Measurements from ENCODE around the gene OSBPL10. TPM values are rescaled to one million over a fixed set of nuclear protein-coding genes. Genes with fewer than 3 reads are reported as not detected.

OSBPL10 gene
- polyA plus RNA-seq, 3 donors = 1.0 to 4.3 (median 3.8) TPM

GRCh38 chr3:31723701-31724100 is 257.4 kb downstream of the OSBPL10 start:
- WGBS, 3 donors = 81 to 87% (median 82%) methylated on average over 5 of the region's 5 CpGs
- no peak overlapping the region for H3K27ac ChIP-seq (ENCODE audit: low read depth, low read length)

- H3K27ac ChIP-seq (ENCODE audit: low read depth, low read length) = no peak overlapping the region
These were observed 259.4 kb downstream of the OSBPL10 start for GRCh38 chr3:31721676-31722075.

GRCh38 chr3:31714495-31715280 is 266.4 kb downstream of the OSBPL10 start:
- WGBS, 3 donors = 68 to 90% (median 79%) methylated on average over 11 of the region's 11 CpGs
- no peak overlapping the region for H3K27ac ChIP-seq (ENCODE audit: low read depth, low read length)

More at GRCh38 chr3:31721676-31722075, 259.4 kb downstream of the OSBPL10 start:
- 57 to 88% (median 80%) methylated on average over 3 of the region's 3 CpGs for WGBS, 3 donors

GRCh38 chr3:31713816-31714215 is 267.2 kb downstream of the OSBPL10 start:
- H3K27ac ChIP-seq (ENCODE audit: low read depth, low read length) = no peak overlapping the region
- 51 to 80% (median 72%) methylated on average over 5 of the region's 5 CpGs for WGBS, 3 donors

GRCh38 chr3:31710123-31710803 is 270.8 kb downstream of the OSBPL10 start:
- 88 to 96% (median 92%) methylated on average over 6 of the region's 6 CpGs for WGBS, 3 donors
- H3K27ac ChIP-seq (ENCODE audit: low read depth, low read length) = no peak overlapping the region

GRCh38 chr3:31709526-31709925 is 271.5 kb downstream of the OSBPL10 start:
- H3K27ac ChIP-seq (ENCODE audit: low read depth, low read length) = no peak overlapping the region
- 90 to 94% (median 91%) methylated on average over 4 of the region's 4 CpGs for WGBS, 3 donors

GRCh38 chr3:31709005-31709404 is 272.1 kb downstream of the OSBPL10 start:
- 79 to 82% (median 81%) methylated on average over 9 of the region's 9 CpGs for WGBS, 3 donors
- no peak overlapping the region for H3K27ac ChIP-seq (ENCODE audit: low read depth, low read length)

GRCh38 chr3:31707286-31707685 is 273.8 kb downstream of the OSBPL10 start:
- no peak overlapping the region for H3K27ac ChIP-seq (ENCODE audit: low read depth, low read length)

GRCh38 chr3:31705736-31706135 is 275.3 kb downstream of the OSBPL10 start:
- WGBS, 3 donors = 86 to 88% (median 88%) methylated on average over 4 of the region's 4 CpGs
- no peak overlapping the region for H3K27ac ChIP-seq (ENCODE audit: low read depth, low read length)

- WGBS, 3 donors = 39 to 46% (median 46%) methylated on average over 7 of the region's 7 CpGs
- no peak overlapping the region for H3K27ac ChIP-seq (ENCODE audit: low read depth, low read length)
These were observed 276.4 kb downstream of the OSBPL10 start for GRCh38 chr3:31704591-31705179.

GRCh38 chr3:31704156-31704555 is 276.9 kb downstream of the OSBPL10 start:
- WGBS, 3 donors = 79 to 93% (median 88%) methylated on average over 3 of the region's 3 CpGs
- H3K27ac ChIP-seq (ENCODE audit: low read depth, low read length) = no peak overlapping the region

- no peak overlapping the region for H3K27ac ChIP-seq (ENCODE audit: low read depth, low read length)
- 77 to 89% (median 87%) methylated on average over 9 of the region's 9 CpGs for WGBS, 3 donors
These were observed 279.8 kb downstream of the OSBPL10 start for GRCh38 chr3:31701286-31701685.

- WGBS, 3 donors = 77 to 88% (median 87%) methylated on average over 6 of the region's 6 CpGs
- no peak overlapping the region for H3K27ac ChIP-seq (ENCODE audit: low read depth, low read length)
These were observed 281.6 kb downstream of the OSBPL10 start for GRCh38 chr3:31699309-31699953.

- no peak overlapping the region for H3K27ac ChIP-seq (ENCODE audit: low read depth, low read length)
- 91 to 97% (median 94%) methylated on average over 6 of the region's 6 CpGs for WGBS, 3 donors
These were observed 284.1 kb downstream of the OSBPL10 start for GRCh38 chr3:31696815-31697548.

GRCh38 chr3:31696009-31696297 is 285.1 kb downstream of the OSBPL10 start:
- no peak overlapping the region for H3K27ac ChIP-seq (ENCODE audit: low read depth, low read length)

GRCh38 chr3:31695280-31696008 is 285.6 kb downstream of the OSBPL10 start:
- no peak overlapping the region for H3K27ac ChIP-seq (ENCODE audit: low read depth, low read length)
- 53 to 98% (median 93%) methylated on average over 2 of the region's 2 CpGs for WGBS, 3 donors

- WGBS, 3 donors = 71 to 94% (median 79%) methylated on average over 5 of the region's 5 CpGs
- no peak overlapping the region for H3K27ac ChIP-seq (ENCODE audit: low read depth, low read length)
These were observed 287.7 kb downstream of the OSBPL10 start for GRCh38 chr3:31693346-31693745.

GRCh38 chr3:31692751-31693150 is 288.3 kb downstream of the OSBPL10 start:
- no peak overlapping the region for H3K27ac ChIP-seq (ENCODE audit: low read depth, low read length)
- 78 to 81% (median 81%) methylated on average over 5 of the region's 5 CpGs for WGBS, 3 donors
